Body of pancreas (tissue), 4 donors: Measurements from ENCODE around the gene ZBTB17. TPM values are rescaled to one million over a fixed set of nuclear protein-coding genes. Genes with fewer than 3 reads are reported as not detected.
A peak's percentile ranks its signal among the peaks of the same experiment; 100 is the strongest.

Source experiments
- ATAC-seq: fragments of 150-250 bp; one replicate; pipeline ENCODE4 v1.9.1; 2016
- DNase-seq, 4 donors: peaks; one replicate each; pipeline ENCODE4 v3.0.0-alpha.2; 2019
- H3K27ac ChIP-seq, 4 donors: fragments of 200-600 bp; sonication (generic); 1 replicate in 3 of 4; 2 replicates in 1 of 4; pipeline versions ENCODE4 v1.5.1 to v1.6.1; 2016 to 2019; ENCODE audit warnings: mild to moderate bottlenecking in 1 of 4, mixed read lengths in 1 of 4, moderate library complexity in 1 of 4
- H3K27me3 ChIP-seq, 2 donors: fragments of 200-600 bp; sonication (generic); one replicate each; pipeline ENCODE4 v1.6.0; 2016; ENCODE audit warnings: mild to moderate bottlenecking in 1 of 2
- H3K36me3 ChIP-seq, 2 donors: fragments of 200-600 bp; sonication (generic); replicated peaks in 1 of 2; 2 replicates each; pipeline ENCODE4 v1.5.1; 2016; ENCODE audit warnings: low read depth in 2 of 2; ENCODE audit not compliant: insufficient read depth in 1 of 2
- H3K4me1 ChIP-seq: fragments of 200-600 bp; sonication (generic); one replicate; pipeline ENCODE4 v1.6.0; 2016
- H3K4me3 ChIP-seq, 2 donors: fragments of 200-600 bp; sonication (generic); 1 replicate in 1 of 2; 2 replicates in 1 of 2; pipeline ENCODE4 v1.5.1; 2016 to 2019
- H3K9me3 ChIP-seq, 3 donors: fragments of 200-600 bp; sonication (generic); 1 replicate in 2 of 3; 2 replicates in 1 of 3; pipeline ENCODE4 v1.5.1; 2016
- CTCF ChIP-seq, 7 experiments: fragments of 450-650 bp in 4 of 7; fragments of 200-600 bp in 3 of 7; sonication (generic) in 3 of 7; IDR thresholded peaks; one replicate each; pipeline ENCODE4 v1.5.1; 2016 to 2019; ENCODE audit warnings: antibody characterized with exemption in 7 of 7
- POLR2A ChIP-seq, 3 donors: fragments of 450-650 bp; IDR thresholded peaks; one replicate each; pipeline ENCODE4 v1.6.1; 2016; ENCODE audit warnings: antibody characterized with exemption in 3 of 3, mild to moderate bottlenecking in 2 of 3
- WGBS, 2 donors: methylation state at CpG; one replicate each; pipeline ENCODE4 v1.1.5; 2017; 5-methylcytosine and 5-hydroxymethylcytosine counted together
- intact Hi-C: fragments of 100-400 bp; cut with DNase I; formaldehyde crosslinking; loops from one replicate; pipeline ENCODE4 v1.15.1; 2023
- total RNA-seq, 2 donors: library from RNA; depleted of rRNA; stranded (reverse); fragments of >200 nt; gene quantifications; one replicate each; pipeline ENCODE4 v1.1.0, GENCODE V29; 2016

The ZBTB17 gene
- total RNA-seq, 2 donors from 2014 or later: 28.8 to 73.2 TPM

GRCh38 chr1:16020325-16020724 lies 44.4 kb upstream of the ZBTB17 start:
- ATAC-seq (no peak), DNase-seq (no peak)
- WGBS, 2 donors: 80 to 92% methylated on average over 2 to 5 of the region's 6 CpGs
- intact Hi-C loops: no loop called here
- Histone ChIP-seq H3K9me3 (no peaks in the 10 kb centered on the region), H3K4me1 (peaks cover 38% of the 10 kb centered on the region), H3K27me3 (no peaks in the 10 kb centered on the region), H3K4me3 (no peak overlapping the region), H3K36me3 (no peaks in the 10 kb centered on the region), H3K27ac (no peak overlapping the region)
- TF ChIP-seq CTCF (IDR thresholded peaks at IDR 0.05) (no peak), POLR2A (IDR thresholded peaks at IDR 0.05) (no peak)

GRCh38 chr1:16019644-16020277 lies 43.9 kb upstream of the ZBTB17 start:
- H3K27me3 ChIP-seq: no peaks in the 10 kb centered on the region
- intact Hi-C loops: no loop called here
- no peak overlapping the region for H3K4me3 ChIP-seq
- no peaks in the 10 kb centered on the region for H3K36me3 ChIP-seq
- WGBS, 2 donors: 77 to 100% methylated on average over 2 to 8 of the region's 9 CpGs
- TF ChIP-seq POLR2A (IDR thresholded peaks at IDR 0.05) (no peak), CTCF (IDR thresholded peaks at IDR 0.05) (no peak)
- DNase-seq (no peak), ATAC-seq (no peak)
- H3K27ac ChIP-seq: no peak overlapping the region
- H3K4me1 ChIP-seq: peaks cover 43% of the 10 kb centered on the region
- H3K9me3 ChIP-seq: no peaks in the 10 kb centered on the region

- Histone ChIP-seq H3K4me1 (peaks cover 50% of the 10 kb centered on the region), H3K9me3 (no peaks in the 10 kb centered on the region), H3K36me3 (no peaks in the 10 kb centered on the region), H3K27me3 (no peaks in the 10 kb centered on the region), H3K4me3 (no peak overlapping the region), H3K27ac (peak overlapping the region in 2 of 4 donors; percentile 65 to 66)
- intact Hi-C loops: no loop called here
- no peak for DNase-seq
- ATAC-seq: no peak
- WGBS, 2 donors: 81% methylated on average over 12 to 23 of the region's 23 CpGs
- TF ChIP-seq CTCF (IDR thresholded peaks at IDR 0.05) (no peak), POLR2A (IDR thresholded peaks at IDR 0.05) (no peak)
Measured at GRCh38 chr1:16018749-16019643, 43.1 kb upstream of the ZBTB17 start.

- ATAC-seq: no peak
- H3K9me3 ChIP-seq: no peaks in the 10 kb centered on the region
- H3K27ac ChIP-seq: peak overlapping the region in 3 of 4 donors; percentile 51 to 66 (median 65)
- no peaks in the 10 kb centered on the region for H3K36me3 ChIP-seq
- intact Hi-C loops: no loop called here
- DNase-seq: no peak
- no peak overlapping the region for H3K4me3 ChIP-seq
- no peaks in the 10 kb centered on the region for H3K27me3 ChIP-seq
- TF ChIP-seq POLR2A (IDR thresholded peaks at IDR 0.05): no peak
- no peak for TF ChIP-seq CTCF (IDR thresholded peaks at IDR 0.05)
- 0 to 55% methylated on average over 1 to 4 of the region's 4 CpGs for WGBS, 2 donors
- H3K4me1 ChIP-seq: peaks cover 57% of the 10 kb centered on the region
Measured at GRCh38 chr1:16018308-16018707, 42.4 kb upstream of the ZBTB17 start.
